ENCODE measurements around the gene MEGF11.

The MEGF11 gene

GRCh38 chr15:65939901-65940617 lies 313.5 kb downstream of the MEGF11 start:
- no peak for TF ChIP-seq CTCF (IDR thresholded peaks at IDR 0.05; ENCODE audit: low read depth, low read length, missing control alignments)
- no peak overlapping the region for H3K4me3 ChIP-seq (ENCODE audit: low read depth, low read length)
- no peak for DNase-seq (ENCODE audit: low read depth)

- H3K4me3 ChIP-seq (ENCODE audit: low read depth, low read length), result no peak overlapping the region
- DNase-seq (ENCODE audit: low read depth), result no peak
- TF ChIP-seq CTCF (IDR thresholded peaks at IDR 0.05; ENCODE audit: low read depth, low read length, missing control alignments), result no peak
Measured at GRCh38 chr15:65938604-65939003, 314.9 kb downstream of the MEGF11 start.

GRCh38 chr15:65937476-65937875 lies 316.1 kb downstream of the MEGF11 start:
- no peak for TF ChIP-seq CTCF (IDR thresholded peaks at IDR 0.05; ENCODE audit: low read depth, low read length, missing control alignments)
- no peak for DNase-seq (ENCODE audit: low read depth)
- no peak overlapping the region for H3K4me3 ChIP-seq (ENCODE audit: low read depth, low read length)

- H3K4me3 ChIP-seq (ENCODE audit: low read depth, low read length), result no peak overlapping the region
- TF ChIP-seq CTCF (IDR thresholded peaks at IDR 0.05; ENCODE audit: low read depth, low read length, missing control alignments), result no peak
- DNase-seq (ENCODE audit: low read depth), result no peak
Measured at GRCh38 chr15:65937054-65937453, 316.5 kb downstream of the MEGF11 start.

GRCh38 chr15:65936282-65936681 lies 317.3 kb downstream of the MEGF11 start:
- no peak for TF ChIP-seq CTCF (IDR thresholded peaks at IDR 0.05; ENCODE audit: low read depth, low read length, missing control alignments)
- no peak overlapping the region for H3K4me3 ChIP-seq (ENCODE audit: low read depth, low read length)
- DNase-seq (ENCODE audit: low read depth), result no peak

- H3K4me3 ChIP-seq (ENCODE audit: low read depth, low read length), result no peak overlapping the region
- no peak for DNase-seq (ENCODE audit: low read depth)
- no peak for TF ChIP-seq CTCF (IDR thresholded peaks at IDR 0.05; ENCODE audit: low read depth, low read length, missing control alignments)
Measured at GRCh38 chr15:65935391-65935790, 318.2 kb downstream of the MEGF11 start.

GRCh38 chr15:65931221-65931620 lies 322.3 kb downstream of the MEGF11 start:
- no peak overlapping the region for H3K4me3 ChIP-seq (ENCODE audit: low read depth, low read length)
- TF ChIP-seq CTCF (IDR thresholded peaks at IDR 0.05; ENCODE audit: low read depth, low read length, missing control alignments), result no peak
- no peak for DNase-seq (ENCODE audit: low read depth)
